Lung (tissue), 12 donors: ENCODE measurements around the gene KRTAP10-8. TPM values are rescaled to one million over a fixed set of nuclear protein-coding genes. Genes with fewer than 3 reads are reported as not detected.

Source experiments
- ATAC-seq: fragments of 200-7000 bp; cut with Tn5 transposase; one replicate; pipeline ENCODE4 v1.9.1; 2020; ENCODE audit warnings: moderate number of reproducible peaks; ENCODE audit not compliant: insufficient read depth, low FRiP score
- DNase-seq, 3 donors: peaks; one replicate each; pipeline ENCODE4 v3.0.0-alpha.2; 2013 to 2017
- H3K27ac ChIP-seq, 2 donors: one replicate each; pipeline ENCODE4 v1.5.1; 2013; ENCODE audit warnings: mild to moderate bottlenecking in 2 of 2, moderate library complexity in 2 of 2, control low read depth in 1 of 2, inconsistent platforms in 1 of 2, low read depth in 1 of 2, low read length in 1 of 2
- H3K27me3 ChIP-seq, 3 donors: one replicate each; pipeline ENCODE4 v1.5.1; 2013; ENCODE audit warnings: low read length in 2 of 3; ENCODE audit not compliant: control insufficient read depth in 3 of 3, insufficient read depth in 3 of 3
- H3K36me3 ChIP-seq, 4 donors: one replicate each; pipeline ENCODE4 v1.5.1; 2013; ENCODE audit warnings: low read length in 4 of 4, mild to moderate bottlenecking in 1 of 4, moderate library complexity in 1 of 4; ENCODE audit not compliant: control insufficient read depth in 4 of 4, insufficient read depth in 4 of 4
- H3K4me1 ChIP-seq, 5 donors: one replicate each; pipeline ENCODE4 v1.5.1; 2013; ENCODE audit warnings: low read length in 5 of 5, mild to moderate bottlenecking in 2 of 5, moderate library complexity in 1 of 5; ENCODE audit not compliant: control insufficient read depth in 5 of 5, insufficient read depth in 5 of 5
- H3K4me3 ChIP-seq: one replicate; pipeline ENCODE4 v1.5.1; 2013; ENCODE audit warnings: mild to moderate bottlenecking, control low read depth, moderate library complexity
- H3K9ac ChIP-seq, 2 donors: one replicate each; pipeline ENCODE4 v1.5.1; 2013; ENCODE audit warnings: low read length in 2 of 2, control low read depth in 1 of 2; ENCODE audit not compliant: insufficient read depth in 1 of 2
- H3K9me3 ChIP-seq, 4 donors: one replicate each; pipeline ENCODE4 v1.5.1; 2013; ENCODE audit warnings: low read length in 3 of 4, mild to moderate bottlenecking in 1 of 4, moderate library complexity in 1 of 4; ENCODE audit not compliant: control insufficient read depth in 4 of 4, insufficient read depth in 3 of 4
- WGBS, 2 donors: extraction: QIAGEN DNeasy Blood & Tissue Kit; methylation state at CpG; one replicate each; pipeline ENCODE4 v1.1.7; 2013; 5-methylcytosine and 5-hydroxymethylcytosine counted together
- polyA plus RNA-seq, 2 donors: library from polyadenylated mRNA; stranded (reverse); fragments of 200-250 nt; gene quantifications; one replicate each; pipeline ENCODE4 v1.2.1, GENCODE V29; 2013
- total RNA-seq, 2 donors: library from RNA; depleted of rRNA in 1 of 2; stranded (reverse); fragments of >200 nt in 1 of 2; gene quantifications; one replicate each; pipeline ENCODE4 v1.2.1, GENCODE V29; 2014 to 2021
- TF ChIP-seq, protein P1 (sequence below): IDR thresholded peaks from 2 replicates; pipeline ENCODE4 v1.5.1; 2012; ENCODE audit warnings: mild to moderate bottlenecking; ENCODE audit errors: control extremely low read depth, extremely low read depth
- donor health status: control.
- donor health status: control.
- donor health status: Bipolar disorder and iron deficiency.
- donor health status: healthy.
- donor health status: DM: yes; HTN: yes; CAD: no.

The KRTAP10-8 gene
- total and polyA plus RNA-seq, 4 donors: not detected

DNA sequence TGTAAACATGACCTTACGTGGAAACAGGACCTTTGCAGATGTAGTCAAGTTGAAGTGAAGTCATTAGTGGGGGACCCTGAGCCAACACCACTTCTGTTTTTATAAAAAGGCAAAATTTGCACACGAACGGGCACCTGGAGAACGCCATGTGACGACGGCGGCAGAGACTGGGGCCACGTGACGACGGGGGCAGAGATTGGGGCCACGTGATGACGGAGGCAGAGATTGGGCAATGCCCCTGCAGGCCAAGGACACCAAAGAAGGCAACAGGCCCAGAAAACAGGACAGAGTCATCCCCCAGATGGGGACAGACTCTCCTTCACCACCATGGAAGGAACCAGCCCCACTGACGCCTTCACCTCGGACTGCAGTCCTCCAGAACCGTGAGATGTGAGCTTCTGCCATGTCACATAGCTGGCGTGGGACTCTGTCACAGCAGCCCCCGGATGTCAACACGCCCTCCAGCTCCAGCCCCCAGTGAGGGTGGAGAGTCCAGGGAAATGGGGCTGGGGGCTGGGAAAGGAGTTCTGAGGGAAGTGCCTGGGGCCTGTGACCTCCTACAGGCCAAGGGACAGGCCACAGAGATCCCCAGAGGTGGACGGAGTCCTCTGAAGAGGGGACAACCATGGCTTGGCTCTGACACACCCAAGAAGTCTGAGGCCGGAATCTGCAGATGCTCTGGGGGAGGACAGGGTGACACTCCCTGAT, 38.5 kb downstream of the KRTAP10-8 start:
- ATAC-seq (no peak), DNase-seq (no peak)
- H3K27me3 ChIP-seq: no peaks in the 10 kb centered on the region
- no peak overlapping the region for H3K4me3 ChIP-seq
- no peaks in the 10 kb centered on the region for H3K36me3 ChIP-seq
- H3K27ac ChIP-seq: no peak overlapping the region
- WGBS, 2 donors: 90 to 91% methylated on average over 20 of the region's 20 CpGs
- TF ChIP-seq, protein P1, sequence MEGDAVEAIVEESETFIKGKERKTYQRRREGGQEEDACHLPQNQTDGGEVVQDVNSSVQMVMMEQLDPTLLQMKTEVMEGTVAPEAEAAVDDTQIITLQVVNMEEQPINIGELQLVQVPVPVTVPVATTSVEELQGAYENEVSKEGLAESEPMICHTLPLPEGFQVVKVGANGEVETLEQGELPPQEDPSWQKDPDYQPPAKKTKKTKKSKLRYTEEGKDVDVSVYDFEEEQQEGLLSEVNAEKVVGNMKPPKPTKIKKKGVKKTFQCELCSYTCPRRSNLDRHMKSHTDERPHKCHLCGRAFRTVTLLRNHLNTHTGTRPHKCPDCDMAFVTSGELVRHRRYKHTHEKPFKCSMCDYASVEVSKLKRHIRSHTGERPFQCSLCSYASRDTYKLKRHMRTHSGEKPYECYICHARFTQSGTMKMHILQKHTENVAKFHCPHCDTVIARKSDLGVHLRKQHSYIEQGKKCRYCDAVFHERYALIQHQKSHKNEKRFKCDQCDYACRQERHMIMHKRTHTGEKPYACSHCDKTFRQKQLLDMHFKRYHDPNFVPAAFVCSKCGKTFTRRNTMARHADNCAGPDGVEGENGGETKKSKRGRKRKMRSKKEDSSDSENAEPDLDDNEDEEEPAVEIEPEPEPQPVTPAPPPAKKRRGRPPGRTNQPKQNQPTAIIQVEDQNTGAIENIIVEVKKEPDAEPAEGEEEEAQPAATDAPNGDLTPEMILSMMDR: no peak
- no peak overlapping the region for H3K9ac ChIP-seq
- H3K4me1 ChIP-seq: no peaks in the 10 kb centered on the region
- no peaks in the 10 kb centered on the region for H3K9me3 ChIP-seq

DNA sequence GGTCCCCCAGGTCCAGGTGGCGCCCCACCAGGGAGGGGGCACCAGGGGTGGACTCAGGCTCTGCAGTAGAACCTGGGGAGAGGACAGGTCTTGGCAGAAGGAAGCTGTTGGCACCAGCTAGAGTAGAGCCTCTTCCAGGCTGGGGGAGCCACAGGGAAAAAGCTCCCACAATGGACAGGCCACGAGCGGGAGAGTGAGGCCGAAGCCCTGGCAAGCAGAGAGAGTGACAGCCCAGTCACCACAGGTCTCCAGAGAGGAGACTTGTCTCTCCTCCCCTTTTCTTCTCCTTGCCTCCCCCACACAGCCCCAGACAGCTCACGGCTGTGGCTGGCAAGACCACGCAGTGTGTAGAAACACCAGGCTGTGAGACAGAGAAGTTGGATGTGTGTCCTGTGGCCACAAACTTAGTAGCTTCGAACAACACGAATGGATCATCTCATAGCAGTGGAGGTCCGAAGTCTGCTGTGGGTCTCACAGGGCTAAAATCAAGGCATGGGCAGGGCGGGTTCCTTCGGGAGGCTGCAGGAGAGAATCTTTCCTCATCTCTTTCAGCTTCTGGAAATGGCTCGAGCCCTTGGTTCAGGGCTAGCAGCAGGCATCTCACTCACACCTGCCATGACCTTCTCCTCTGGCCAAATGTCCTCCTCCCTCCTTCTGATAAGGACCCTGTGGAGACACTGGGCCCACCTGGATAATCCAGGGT, 39.2 kb downstream of the KRTAP10-8 start:
- TF ChIP-seq, protein P1: no peak
- H3K27ac ChIP-seq: no peak overlapping the region
- H3K9me3 ChIP-seq: peaks cover 0 to 3% (median 1%) of the 10 kb centered on the region in 4 donors
- ATAC-seq (no peak), DNase-seq (no peak)
- H3K4me3 ChIP-seq: no peak overlapping the region
- H3K4me1 ChIP-seq: no peaks in the 10 kb centered on the region
- WGBS, 2 donors: 87 to 93% methylated on average over 12 of the region's 12 CpGs
- no peaks in the 10 kb centered on the region for H3K27me3 ChIP-seq
- no peak overlapping the region for H3K9ac ChIP-seq
- H3K36me3 ChIP-seq: no peaks in the 10 kb centered on the region

DNA sequence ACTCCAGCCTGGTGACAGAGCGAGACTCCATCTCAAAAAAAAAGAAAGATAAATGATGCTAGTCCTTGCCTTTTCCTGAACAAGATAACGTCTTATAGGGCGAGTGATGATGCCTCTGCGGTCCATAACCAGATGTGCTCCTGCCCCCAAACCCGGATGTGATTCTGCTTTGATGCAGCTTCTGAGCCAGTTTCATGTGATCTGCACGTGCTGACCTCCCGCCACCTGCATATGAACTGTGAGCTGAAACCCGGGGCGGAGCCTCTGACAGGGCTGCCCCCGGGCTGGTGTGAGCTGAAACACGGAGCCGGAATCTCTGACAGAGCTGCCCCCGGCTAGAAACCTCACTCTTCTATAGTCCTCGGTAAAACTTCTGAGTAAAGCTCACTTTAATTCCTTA, 41.2 kb downstream of the KRTAP10-8 start:
- ATAC-seq (no peak), DNase-seq (peak in 2 of 3 donors; percentile 9 to 10)
- 63 to 68% methylated on average over 14 of the region's 14 CpGs for WGBS, 2 donors
- no peak overlapping the region for H3K27ac ChIP-seq
- no peaks in the 10 kb centered on the region for H3K36me3 ChIP-seq
- no peaks in the 10 kb centered on the region for H3K27me3 ChIP-seq
- H3K4me3 ChIP-seq: no peak overlapping the region
- peaks cover 0 to 10% (median 2%) of the 10 kb centered on the region in 4 donors for H3K9me3 ChIP-seq
- peaks cover 0 to 1% (median 0%) of the 10 kb centered on the region in 5 donors for H3K4me1 ChIP-seq
- no peak overlapping the region for H3K9ac ChIP-seq
- TF ChIP-seq, protein P1: no peak
